ENCODE measurements around the gene SH3PXD2A.

The SH3PXD2A gene, protein sequence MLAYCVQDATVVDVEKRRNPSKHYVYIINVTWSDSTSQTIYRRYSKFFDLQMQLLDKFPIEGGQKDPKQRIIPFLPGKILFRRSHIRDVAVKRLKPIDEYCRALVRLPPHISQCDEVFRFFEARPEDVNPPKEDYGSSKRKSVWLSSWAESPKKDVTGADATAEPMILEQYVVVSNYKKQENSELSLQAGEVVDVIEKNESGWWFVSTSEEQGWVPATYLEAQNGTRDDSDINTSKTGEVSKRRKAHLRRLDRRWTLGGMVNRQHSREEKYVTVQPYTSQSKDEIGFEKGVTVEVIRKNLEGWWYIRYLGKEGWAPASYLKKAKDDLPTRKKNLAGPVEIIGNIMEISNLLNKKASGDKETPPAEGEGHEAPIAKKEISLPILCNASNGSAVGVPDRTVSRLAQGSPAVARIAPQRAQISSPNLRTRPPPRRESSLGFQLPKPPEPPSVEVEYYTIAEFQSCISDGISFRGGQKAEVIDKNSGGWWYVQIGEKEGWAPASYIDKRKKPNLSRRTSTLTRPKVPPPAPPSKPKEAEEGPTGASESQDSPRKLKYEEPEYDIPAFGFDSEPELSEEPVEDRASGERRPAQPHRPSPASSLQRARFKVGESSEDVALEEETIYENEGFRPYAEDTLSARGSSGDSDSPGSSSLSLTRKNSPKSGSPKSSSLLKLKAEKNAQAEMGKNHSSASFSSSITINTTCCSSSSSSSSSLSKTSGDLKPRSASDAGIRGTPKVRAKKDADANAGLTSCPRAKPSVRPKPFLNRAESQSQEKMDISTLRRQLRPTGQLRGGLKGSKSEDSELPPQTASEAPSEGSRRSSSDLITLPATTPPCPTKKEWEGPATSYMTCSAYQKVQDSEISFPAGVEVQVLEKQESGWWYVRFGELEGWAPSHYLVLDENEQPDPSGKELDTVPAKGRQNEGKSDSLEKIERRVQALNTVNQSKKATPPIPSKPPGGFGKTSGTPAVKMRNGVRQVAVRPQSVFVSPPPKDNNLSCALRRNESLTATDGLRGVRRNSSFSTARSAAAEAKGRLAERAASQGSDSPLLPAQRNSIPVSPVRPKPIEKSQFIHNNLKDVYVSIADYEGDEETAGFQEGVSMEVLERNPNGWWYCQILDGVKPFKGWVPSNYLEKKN

DNA sequence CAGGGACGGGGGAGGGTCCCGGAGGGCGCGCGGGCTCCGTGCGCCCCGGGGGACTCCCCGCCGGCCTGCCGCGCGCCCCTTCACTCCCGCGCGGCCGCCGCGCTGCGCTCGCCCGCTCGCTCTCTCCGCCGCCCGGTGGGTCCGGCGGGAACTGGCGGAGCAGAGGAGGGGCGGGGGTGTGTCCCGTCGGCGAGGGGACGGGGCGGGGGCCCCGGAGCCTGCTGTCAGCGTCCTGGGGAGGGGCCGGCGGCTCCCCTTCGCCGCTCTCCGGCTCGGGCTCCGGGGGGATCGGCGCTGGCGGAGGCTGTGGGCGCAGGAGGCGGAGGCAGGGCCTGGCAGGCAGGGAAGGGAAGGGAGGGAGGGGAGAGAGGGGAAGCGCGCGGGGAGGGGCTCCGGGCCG is at the start of gene SH3PXD2A:
SH3PXD2A (minus strand) TSS at position 153 of the 400 bp plus-strand sequence. CDS start 310 bp downstream, outside the sequence.
- DNase-seq: no peak

- no peak for DNase-seq
These were observed 45.9 kb upstream of the SH3PXD2A start for GRCh38 chr10:103901299-103901698.

DNA sequence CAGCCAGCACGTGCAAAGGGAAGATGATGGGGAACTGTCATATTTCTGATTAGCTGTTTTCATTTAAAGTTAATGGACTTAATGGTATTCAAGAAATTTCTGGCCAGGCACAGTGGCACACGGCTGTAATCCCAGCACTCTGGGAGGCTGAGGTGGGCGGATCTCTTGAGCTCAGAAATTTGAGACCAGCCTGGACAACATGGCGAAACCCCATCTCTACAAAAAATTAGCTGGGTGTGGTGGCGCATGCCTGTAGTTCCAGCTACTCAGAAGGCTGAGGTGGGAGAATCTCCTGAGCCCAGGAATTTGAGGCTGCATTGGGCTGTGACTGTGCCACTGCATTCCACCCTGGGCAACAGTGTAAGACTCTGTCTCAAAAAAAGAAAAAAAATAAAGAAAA is 43.9 kb upstream of the SH3PXD2A start:
- no peak for DNase-seq

DNA sequence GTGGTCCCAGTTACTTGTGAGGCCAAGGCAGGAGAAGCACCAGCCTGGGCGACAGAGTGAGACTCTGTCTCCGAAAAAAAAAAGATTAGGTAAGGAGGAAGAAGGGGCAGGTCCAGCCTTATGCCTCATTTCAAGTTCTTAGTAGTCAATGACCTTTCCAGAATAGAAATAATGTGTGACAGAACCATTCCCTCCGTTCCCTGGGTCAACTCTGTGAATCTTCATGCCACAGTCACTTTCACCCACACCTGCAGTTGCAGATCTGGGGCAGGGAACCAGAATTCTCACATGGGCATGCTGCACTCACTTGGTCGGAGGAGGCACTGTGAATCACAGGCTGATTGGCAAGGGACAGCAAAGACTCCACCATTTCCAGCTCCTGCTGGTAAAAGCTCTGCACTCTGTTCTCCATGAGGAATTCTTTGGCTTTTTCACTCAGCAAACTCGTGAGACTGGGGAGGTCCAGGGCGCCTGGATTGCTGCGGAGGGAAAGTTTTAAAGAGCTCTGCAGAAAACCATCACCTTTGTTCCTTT is 41.9 kb upstream of the SH3PXD2A start:
- no peak for DNase-seq

- no peak for DNase-seq
These were observed 40.8 kb upstream of the SH3PXD2A start for GRCh38 chr10:103896225-103896624.

GRCh38 chr10:103895411-103896186 is 40.2 kb upstream of the SH3PXD2A start:
- no peak for DNase-seq

- DNase-seq: no peak
These were observed 39.1 kb upstream of the SH3PXD2A start for GRCh38 chr10:103894441-103894864.

- DNase-seq: no peak
These were observed 38.4 kb upstream of the SH3PXD2A start for GRCh38 chr10:103893817-103894216.

DNA sequence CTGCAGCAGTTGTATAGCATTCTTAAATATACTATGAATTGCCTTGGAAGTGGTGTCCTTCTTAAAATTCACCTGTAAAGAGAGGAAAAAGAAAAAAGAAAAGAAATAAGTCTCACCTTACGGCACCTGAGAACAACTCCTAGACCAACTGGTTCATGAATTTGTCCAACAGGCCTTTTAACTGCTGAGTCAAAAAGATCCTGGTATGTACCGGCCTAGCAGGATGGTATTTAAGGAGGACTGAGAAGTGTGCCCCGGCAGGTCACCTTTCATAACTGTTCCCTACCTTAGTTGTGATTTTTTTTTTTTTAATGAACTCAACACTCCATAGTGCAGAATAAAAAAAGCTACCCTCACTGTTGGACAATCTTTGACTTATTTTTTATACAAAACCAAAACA is 36.8 kb upstream of the SH3PXD2A start:
- DNase-seq: no peak

DNA sequence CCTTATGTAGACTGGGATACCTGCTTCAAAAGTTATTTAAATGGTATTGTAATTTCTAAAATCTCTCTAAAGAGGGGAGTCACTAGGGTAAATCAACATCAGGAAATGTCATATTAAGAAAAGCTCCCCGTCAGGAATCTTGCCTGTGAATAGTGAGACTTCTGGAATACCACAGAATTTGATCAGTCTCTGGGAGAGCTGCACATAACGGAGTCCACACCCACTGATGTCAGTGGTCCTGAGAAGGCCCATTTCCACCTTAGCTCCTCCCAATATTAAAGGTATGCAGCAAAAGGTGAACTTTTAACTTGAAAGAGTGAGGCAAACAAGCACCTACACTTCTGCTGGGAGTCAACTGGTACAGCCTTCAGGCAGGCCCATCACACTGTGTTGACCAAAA is 35.3 kb upstream of the SH3PXD2A start:
- no peak for DNase-seq

DNA sequence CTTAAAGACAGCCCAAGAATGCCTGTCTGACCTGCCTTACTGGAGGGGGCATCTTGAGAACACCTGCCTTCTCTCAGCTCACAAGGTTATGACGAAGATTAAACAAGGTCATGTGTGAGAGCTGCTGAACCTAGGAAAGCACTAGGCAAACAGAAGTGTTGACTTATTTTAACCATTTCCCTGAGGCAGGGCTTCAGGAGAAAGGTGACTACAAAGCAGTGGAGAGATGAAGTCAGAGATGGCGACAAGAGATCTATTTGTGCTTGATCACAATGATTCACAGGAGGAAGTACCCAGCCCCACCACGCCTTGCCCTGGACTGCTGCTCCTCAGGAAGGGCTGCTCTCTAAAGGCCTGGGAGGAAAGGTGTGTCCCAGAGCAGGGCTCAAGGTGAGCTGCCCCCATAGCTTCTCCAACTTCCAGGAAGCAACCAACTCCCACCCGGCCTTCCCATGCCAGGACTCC is 34.9 kb upstream of the SH3PXD2A start:
- DNase-seq: no peak

- no peak for DNase-seq
These were observed 33.8 kb upstream of the SH3PXD2A start for GRCh38 chr10:103889121-103889720.

DNA sequence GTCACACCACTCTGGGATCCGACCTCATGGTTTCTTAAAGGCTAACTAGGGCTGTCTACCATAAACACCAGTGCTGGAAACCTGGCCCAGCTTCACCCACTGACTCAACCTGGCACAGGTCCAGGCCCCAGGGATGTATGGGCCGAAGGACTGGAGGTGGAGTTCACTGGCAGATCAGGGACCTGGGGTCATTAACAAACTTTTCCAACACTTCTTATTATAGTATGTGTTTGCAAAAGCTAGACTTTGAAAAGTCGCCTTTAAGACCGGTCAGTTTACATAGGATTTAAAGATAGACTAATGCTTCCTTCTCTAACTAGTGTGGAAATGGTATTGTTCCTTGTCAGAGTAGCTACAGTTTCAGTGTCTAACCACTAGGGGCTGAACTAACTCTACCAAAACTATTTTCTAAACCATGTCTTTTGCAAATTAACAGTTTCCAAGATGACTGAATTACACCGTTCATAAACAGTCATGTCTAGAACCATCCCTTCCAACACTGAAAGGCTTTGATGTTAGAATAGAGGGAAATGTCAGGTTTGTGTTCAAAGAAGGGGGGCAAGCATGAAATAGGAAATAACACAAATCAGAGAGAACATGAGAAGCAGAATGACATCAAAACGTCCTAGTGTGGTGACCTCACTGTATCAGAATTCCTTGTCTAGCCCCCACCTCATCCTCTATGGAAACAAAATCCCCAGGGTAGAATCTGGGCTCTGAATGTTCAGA is 32.9 kb upstream of the SH3PXD2A start:
- DNase-seq: peak; percentile 41

- DNase-seq: no peak
These were observed 30.2 kb upstream of the SH3PXD2A start for GRCh38 chr10:103885617-103886016.

DNA sequence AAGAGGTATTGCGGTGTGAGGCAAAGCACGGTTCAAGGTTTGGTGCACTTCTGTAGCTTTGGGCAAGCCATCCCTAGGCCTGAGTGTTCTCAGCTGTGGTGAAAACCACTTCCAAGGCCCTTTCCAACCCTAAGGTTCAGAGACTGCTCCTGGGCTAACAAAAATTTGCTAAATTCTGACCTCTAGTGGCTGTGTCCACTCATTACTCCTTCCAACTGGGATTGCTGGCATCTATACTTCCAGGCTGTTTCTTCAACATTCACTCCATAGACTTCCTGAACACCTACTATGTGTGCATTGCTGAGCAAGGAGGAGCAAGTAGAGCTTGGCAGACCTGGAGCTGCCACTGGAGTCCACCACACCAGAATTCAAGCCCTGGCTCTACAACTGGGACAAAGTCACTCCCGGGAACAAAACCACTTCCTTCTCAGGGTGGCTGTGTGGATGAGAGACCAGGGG is 29.3 kb upstream of the SH3PXD2A start:
- DNase-seq: no peak

DNA sequence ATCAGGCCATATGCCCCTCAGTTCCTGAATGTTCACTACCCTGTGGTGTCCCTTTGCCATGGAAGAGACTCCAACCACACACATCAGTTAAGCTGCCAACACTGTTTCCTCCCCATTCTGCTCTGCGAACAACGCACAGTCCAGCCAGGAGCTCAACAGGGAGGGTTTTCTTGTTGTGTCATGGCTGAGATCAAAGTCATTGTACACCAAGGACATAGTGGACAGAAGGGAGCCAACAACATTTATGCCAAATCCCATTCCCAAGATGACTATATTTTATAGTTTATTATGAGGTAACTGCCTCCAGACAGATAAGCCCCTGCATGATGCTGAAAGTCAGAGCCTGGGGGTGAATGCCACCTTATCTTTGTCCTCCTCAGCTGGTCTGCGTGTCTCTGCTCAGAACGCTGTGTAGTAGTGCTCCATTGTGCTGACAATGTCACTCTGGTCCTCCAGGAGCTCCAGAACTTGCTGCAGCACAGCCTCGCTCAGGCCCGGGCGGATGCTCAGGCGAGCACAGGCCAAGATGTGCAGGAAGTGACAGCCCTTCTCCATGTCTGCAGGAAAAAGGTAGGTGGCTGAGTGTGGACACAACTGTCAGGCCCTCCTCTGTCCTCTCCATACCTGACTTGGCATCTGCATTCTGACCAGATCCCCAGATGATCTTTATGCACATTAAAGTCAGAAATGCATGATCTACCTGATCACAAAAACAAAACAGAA is 27.1 kb upstream of the SH3PXD2A start:
- no peak for DNase-seq

DNA sequence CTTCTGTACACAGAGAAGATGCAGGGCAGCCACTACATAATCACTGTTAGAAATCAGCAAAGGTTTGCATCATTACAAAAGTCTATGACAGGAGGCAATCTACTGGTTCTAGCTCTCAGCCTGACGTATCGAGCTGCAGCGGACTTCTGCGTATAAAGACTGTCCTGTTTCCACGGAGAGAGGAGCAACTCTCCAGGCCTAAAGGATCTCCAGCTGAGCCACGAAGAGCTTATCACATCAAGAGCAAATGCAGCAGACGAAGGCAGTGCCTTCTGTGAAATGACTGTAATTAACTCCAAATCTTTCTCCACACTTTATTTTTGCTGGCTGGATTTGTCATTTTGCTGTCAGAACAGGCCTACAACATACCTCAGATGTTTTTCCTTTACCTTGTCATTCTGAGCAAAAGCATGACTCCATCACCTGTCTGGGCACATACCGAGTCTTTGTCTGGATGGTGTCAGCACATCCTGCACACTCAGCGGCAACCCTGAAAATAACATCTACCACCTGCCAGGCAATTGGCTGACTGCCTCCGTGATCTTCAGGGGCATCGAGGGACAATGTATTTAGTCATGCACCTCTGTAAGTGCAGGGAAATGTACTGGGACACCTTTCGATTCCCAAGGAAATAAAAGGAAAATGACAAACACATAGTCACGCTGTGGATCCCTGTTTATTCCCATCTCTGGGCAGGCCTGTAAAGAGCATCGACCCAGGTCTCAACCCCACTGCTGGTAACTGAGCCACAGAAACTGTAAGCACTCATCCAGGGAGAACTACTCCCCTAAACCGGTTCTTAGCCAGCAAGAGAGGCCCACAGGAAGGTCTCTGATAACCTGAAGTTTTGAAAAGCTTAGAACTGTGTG is 26.3 kb upstream of the SH3PXD2A start:
- no peak for DNase-seq

DNA sequence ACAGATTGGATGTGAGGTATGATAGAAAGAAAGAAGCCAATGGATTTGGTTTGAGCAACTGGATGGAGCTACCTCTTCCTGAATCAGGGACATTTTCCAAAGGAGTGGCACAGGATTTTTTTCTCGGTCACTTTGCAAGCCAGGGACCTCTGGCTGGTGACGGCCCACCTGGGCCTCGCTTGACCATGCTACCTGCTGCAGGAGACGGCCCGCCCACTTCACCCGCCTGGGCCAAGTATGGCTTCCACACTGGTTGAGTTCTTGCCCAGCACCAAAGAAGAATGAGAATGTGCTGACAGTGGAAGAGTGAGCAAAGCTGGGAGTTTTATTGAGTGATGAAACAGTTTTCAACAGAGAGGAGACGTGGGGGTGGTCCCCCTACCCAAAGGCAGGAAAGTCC is 24.5 kb upstream of the SH3PXD2A start:
- DNase-seq: no peak

DNA sequence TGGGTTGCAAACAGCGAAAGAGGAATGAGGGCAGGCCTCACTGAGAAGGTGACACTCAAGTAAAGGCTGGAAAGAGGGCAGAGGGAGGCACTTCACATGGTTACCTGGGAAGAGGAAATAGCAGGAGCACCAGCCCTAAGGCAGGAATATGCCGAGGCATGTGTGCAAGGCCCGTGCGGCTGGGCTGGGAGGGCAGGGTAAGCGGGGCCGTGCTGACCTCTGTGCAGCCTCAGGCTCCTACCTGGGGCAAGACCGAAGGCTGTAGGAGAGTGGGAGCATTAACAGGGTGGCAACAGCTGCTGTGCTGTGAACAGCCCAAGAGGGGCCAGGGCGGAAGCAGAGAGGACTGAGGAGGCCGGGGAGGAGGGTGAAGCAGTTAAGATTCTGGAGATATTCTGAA is 24.0 kb upstream of the SH3PXD2A start:
- DNase-seq: no peak

All from NCI-H1436 treated with DMSO at 0.1 percent for 48 hours (cell line).